Measurements from ENCODE around the gene ROBO1. TPM values are rescaled to one million over a fixed set of nuclear protein-coding genes. Genes with fewer than 3 reads are reported as not detected.
"Not testable (repeated sequence)": the region's sequence is repeated elsewhere in the genome, so short reads cannot be mapped to it uniquely, and the experiment has no call there.

Gene ROBO1
- total and polyA plus RNA-seq, 2 of the 13 experiments (the other 11 are each of a cell fraction or from before 2014, with no cell fraction given) = 52.2 to 71.0 TPM

DNA sequence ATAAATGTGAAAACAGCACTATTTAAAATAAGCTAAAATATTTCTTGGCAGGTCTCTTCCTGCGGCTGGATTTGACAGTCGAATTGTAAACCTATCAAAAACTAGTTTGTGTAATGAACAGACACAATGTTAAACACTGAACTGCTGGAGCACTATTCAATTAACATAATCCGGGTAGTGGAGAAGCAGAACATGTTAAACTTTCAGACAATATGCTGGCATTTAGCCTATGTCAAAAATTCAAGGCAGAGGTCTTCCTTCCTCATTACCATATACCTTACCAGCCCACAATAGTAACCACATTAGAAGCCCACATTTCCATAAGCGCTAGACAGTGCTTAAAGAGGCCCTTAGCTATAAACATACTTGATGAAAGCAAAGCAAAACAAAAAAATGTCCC lies 1042.9 kb downstream of the ROBO1 start (continued):
- TF ChIP-seq, protein P1, sequence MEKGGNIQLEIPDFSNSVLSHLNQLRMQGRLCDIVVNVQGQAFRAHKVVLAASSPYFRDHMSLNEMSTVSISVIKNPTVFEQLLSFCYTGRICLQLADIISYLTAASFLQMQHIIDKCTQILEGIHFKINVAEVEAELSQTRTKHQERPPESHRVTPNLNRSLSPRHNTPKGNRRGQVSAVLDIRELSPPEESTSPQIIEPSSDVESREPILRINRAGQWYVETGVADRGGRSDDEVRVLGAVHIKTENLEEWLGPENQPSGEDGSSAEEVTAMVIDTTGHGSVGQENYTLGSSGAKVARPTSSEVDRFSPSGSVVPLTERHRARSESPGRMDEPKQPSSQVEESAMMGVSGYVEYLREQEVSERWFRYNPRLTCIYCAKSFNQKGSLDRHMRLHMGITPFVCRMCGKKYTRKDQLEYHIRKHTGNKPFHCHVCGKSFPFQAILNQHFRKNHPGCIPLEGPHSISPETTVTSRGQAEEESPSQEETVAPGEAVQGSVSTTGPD (CRISPR knock-in tag; IDR thresholded peaks at IDR 0.05) = no peak
- no peak for TF ChIP-seq ZNF317 (CRISPR knock-in tag; IDR thresholded peaks at IDR 0.05)
- no peak for TF ChIP-seq ETV5 (CRISPR knock-in tag; IDR thresholded peaks at IDR 0.05; ENCODE audit: borderline replicate concordance)
- TF ChIP-seq HNRNPLL (IDR thresholded peaks at IDR 0.05; ENCODE audit: low read depth, low read length, poor library complexity, severe bottlenecking) = no peak

DNA sequence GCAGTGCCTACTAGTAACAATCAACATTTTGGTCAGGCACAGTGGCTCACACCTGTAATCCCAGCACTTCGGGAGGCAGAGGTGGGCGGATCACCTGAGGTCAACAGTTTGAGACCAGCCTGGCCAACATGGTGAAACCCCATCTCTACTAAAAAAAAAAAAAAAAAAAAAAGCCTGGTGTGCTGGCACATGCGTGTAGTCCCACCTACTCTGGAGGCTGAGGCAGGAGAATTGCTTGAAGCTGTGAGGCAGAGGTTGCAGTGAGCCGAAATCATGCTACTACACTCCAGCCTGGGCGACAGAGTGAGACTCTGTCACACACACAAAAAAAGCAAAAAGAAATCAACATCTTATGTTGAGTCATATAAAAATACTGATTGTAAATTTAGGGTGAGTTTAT lies 1043.4 kb downstream of the ROBO1 start:
- FAIRE-seq; DNase-seq (ENCODE audit: low spot score); H3K27ac ChIP-seq (ENCODE audit: extremely low read length, insufficient read depth, low read length); H4K20me1 ChIP-seq (ENCODE audit: insufficient read depth, low read length); H3K9me3 ChIP-seq (ENCODE audit: low read length); H3K4me2 ChIP-seq (ENCODE audit: low read depth, low read length); H3K36me3 ChIP-seq (replicated peaks in 1 of 2; ENCODE audit: control insufficient read depth in 1 of 2, insufficient read depth in 2 of 2, low read length in 2 of 2); ATAC-seq; intact Hi-C loops (cut with micrococcal nuclease; ENCODE audit: unreplicated experiment); H3K79me2 ChIP-seq (ENCODE audit: insufficient read depth, low read length); H2AFZ ChIP-seq (ENCODE audit: low read length); H3K9ac ChIP-seq (ENCODE audit: insufficient read depth, low read depth, low read length); H3K4me3 ChIP-seq (replicated peaks in 1 of 3; ENCODE audit: insufficient read depth in 1 of 3, low read depth in 2 of 3, low read length in 3 of 3); CTCF ChIA-PET (ENCODE audit: low intra/inter-chr PET ratio, low total read pairs); BruUV-seq (replicated peaks); H3K27me3 ChIP-seq (ENCODE audit: control insufficient read depth in 1 of 2, insufficient read depth in 2 of 2, low read length in 2 of 2); in situ Hi-C loops (cut with HindIII; ENCODE audit: extremely low pct_ligation_motif_present, low pct_unique_long_range_greater_than_20kb): not testable (repeated sequence)
- POLR2A ChIA-PET = interaction anchor here (1.0 kb wide), 1 partner anchor 293 kb away, joined by 3 read pairs; no protein-coding TSS in a partner anchor
- 98% methylated on average over 5 of the region's 5 CpGs for WGBS (ENCODE audit: low lambda C conversion rate)
- H3K4me1 ChIP-seq (ENCODE audit: insufficient read depth, low read length) = peaks cover 16% of the 10 kb centered on the region
